SK-N-MC (cell line): Measurements from ENCODE around the gene TMEM185B.

ENCODE experiments used
- EZH2 ChIP-seq: fragments of 200-600 bp; sonication (generic); IDR thresholded peaks from one replicate; pipeline ENCODE4 v1.6.1; 2017; ENCODE audit warnings: antibody characterized with exemption
- POLR2AphosphoS5 ChIP-seq: IDR thresholded peaks from 2 replicates; pipeline ENCODE4 v1.6.1; 2012; ENCODE audit warnings: mild to moderate bottlenecking, low read depth, low read length, borderline replicate concordance

- TF ChIP-seq EZH2 (no peak), POLR2AphosphoS5 (no peak)
Observed at GRCh38 chr2:120240901-120241429, 17.8 kb upstream of the TMEM185B start.
